ENCODE results near the gene RNLS. TPM values are rescaled to one million over a fixed set of nuclear protein-coding genes. Genes with fewer than 3 reads are reported as not detected.

RNLS gene
- total and polyA plus RNA-seq, 8 donors, result 2.5 to 6.4 (median 5.9) TPM

- no peak for TF ChIP-seq CTCF (IDR thresholded peaks at IDR 0.05)
- Histone ChIP-seq H3K36me3 (no peaks in the 10 kb centered on the region), H3K9me3 (no peaks in the 10 kb centered on the region), H3K4me3 (no peak overlapping the region), H3K27me3 (no peaks in the 10 kb centered on the region), H3K4me1 (peaks cover 10 to 14% (median 10%) of the 10 kb centered on the region in 3 donors), H3K27ac (no peak overlapping the region)
- ATAC-seq (peak in 2 of 4 donors; percentile 37 to 57), FAIRE-seq (no peak), DNase-seq (no peak)
- WGBS, 2 donors, result 78 to 80% methylated on average over 8 of the region's 8 CpGs
- intact Hi-C loops (cut with DNase I), result no loop called here
These were observed 355.6 kb downstream of the RNLS start for GRCh38 chr10:88227342-88228018.

GRCh38 chr10:88226891-88227290 is 356.2 kb downstream of the RNLS start:
- H3K27ac ChIP-seq, result no peak overlapping the region
- no peaks in the 10 kb centered on the region for H3K9me3 ChIP-seq
- intact Hi-C loops (cut with DNase I), result no loop called here
- ATAC-seq, result no peak
- DNase-seq, result no peak
- no peak for TF ChIP-seq CTCF (IDR thresholded peaks at IDR 0.05)
- H3K4me3 ChIP-seq, result no peak overlapping the region
- no peaks in the 10 kb centered on the region for H3K36me3 ChIP-seq
- WGBS, 2 donors, result 90 to 100% methylated on average over 1 of the region's 1 CpG
- FAIRE-seq, result no peak
- no peaks in the 10 kb centered on the region for H3K27me3 ChIP-seq
- H3K4me1 ChIP-seq, result peaks cover 10 to 14% (median 10%) of the 10 kb centered on the region in 3 donors

- Histone ChIP-seq H3K27ac (no peak overlapping the region), H3K36me3 (no peaks in the 10 kb centered on the region), H3K27me3 (no peaks in the 10 kb centered on the region), H3K9me3 (no peaks in the 10 kb centered on the region), H3K4me3 (no peak overlapping the region), H3K4me1 (peaks cover 10 to 14% (median 10%) of the 10 kb centered on the region in 3 donors)
- no peak for TF ChIP-seq CTCF (IDR thresholded peaks at IDR 0.05)
- intact Hi-C loops (cut with DNase I), result no loop called here
- FAIRE-seq, result no peak
- ATAC-seq, result peak in 2 of 4 donors; percentile 19 to 59
- WGBS, 2 donors, result 8 to 9% methylated on average over 2 of the region's 2 CpGs
- no peak for DNase-seq
These were observed 357.0 kb downstream of the RNLS start for GRCh38 chr10:88226071-88226659.

Other genes starting within 250 kb of the RNLS start
- gene LIPJ, start 3.4 kb upstream of the RNLS start, total RNA-seq, result under 1 TPM; 0.04 to 0.47 (median 0.20) TPM
- 1 to 10 TPM in 1 of 2 donors, under 1 TPM in 1; 0.53 to 1.2 TPM for gene LIPJ, start 3.4 kb upstream of the RNLS start, polyA plus RNA-seq
- not detected for gene LIPF, start 81.1 kb upstream of the RNLS start, total RNA-seq
- 1 to 10 TPM in 1 of 2 donors, not detected in 1; 1.2 TPM for gene LIPF, start 81.1 kb upstream of the RNLS start, polyA plus RNA-seq
- gene LIPK, start 122.9 kb upstream of the RNLS start, total RNA-seq, result not detected
- gene LIPK, start 122.9 kb upstream of the RNLS start, polyA plus RNA-seq, result not detected
- gene LIPN, start 176.7 kb upstream of the RNLS start, total RNA-seq, result not detected
- gene LIPN, start 176.7 kb upstream of the RNLS start, polyA plus RNA-seq, result not detected
- not detected for gene LIPM, start 219.4 kb upstream of the RNLS start, total RNA-seq
- not detected for gene LIPM, start 219.4 kb upstream of the RNLS start, polyA plus RNA-seq